DMS79 (cell line): ENCODE data around the gene ZNF121.
A peak's percentile ranks its signal among the peaks of the same experiment; 100 is the strongest.

Source experiments
- DNase-seq: peaks from one replicate; lab custom pipeline; 2025; lab: John Stamatoyannopoulos, UW

The ZNF121 gene

DNA sequence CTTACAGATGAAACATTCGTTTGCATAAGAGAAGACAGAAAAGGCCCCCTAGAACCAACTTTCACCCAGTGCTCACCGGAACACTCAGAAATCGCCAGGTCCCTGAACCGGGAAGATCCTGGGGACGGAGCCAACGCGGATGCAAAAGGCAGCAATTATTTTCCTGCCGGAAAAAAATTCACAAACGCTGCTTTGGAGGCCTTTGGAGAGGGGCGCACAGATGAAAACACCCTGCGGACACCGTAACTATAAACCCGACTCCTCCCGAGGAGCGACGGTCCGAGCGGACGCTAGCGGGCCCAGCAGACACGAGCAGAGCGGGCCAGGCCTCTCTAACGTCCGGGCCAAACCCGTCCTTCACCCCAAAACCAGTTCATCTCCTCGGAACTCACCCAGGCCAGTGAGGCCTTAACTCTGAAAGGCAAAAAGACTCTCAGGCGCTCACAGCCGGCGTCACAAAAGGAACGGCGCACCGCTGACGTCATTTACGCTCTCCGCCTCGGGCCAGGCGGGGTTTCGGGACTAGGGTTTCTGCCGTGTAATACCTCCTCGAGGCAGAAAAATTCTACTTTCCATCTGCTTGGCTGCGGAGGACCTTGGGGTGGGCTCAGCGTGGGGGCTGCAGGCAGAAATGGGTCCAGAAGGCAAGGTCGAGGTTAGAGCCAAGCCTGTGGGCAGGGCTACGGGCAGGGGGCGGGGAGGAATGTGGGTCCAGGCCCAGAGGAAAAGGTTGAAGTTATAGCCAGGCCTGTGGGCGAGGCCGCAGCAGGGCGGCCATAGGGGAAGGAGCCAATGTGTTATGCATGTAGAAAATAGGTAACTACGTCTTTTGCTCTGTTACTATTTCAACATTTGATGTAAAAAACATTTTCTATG lies 45.9 kb downstream of the ZNF121 start, which contains the start of gene ZNF426:
Gene ZNF426, minus strand, starts transcription at position 463 of the 876 bp plus-strand sequence. CDS start 2,413 bp downstream, outside the sequence.
- peak; percentile 73 for DNase-seq

DNA sequence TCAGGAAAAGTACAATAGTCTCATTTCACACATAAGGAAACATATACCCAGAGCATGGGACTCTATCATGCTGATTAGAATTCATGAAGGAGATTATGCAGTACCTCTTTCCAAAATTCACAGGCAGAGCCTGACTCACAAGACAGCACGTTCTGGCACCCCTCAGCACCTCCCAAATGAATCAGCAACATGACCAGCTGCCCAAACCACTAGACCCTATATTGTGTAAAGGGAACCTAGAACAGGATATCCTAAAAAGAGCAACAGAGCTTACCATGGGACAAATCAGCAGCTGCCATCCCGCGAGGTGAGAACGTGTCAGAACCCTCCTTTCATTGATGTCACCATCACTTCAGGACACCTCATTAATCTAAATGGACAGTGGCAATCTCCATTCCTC lies 48.4 kb downstream of the ZNF121 start:
- DNase-seq, result no peak

DNA sequence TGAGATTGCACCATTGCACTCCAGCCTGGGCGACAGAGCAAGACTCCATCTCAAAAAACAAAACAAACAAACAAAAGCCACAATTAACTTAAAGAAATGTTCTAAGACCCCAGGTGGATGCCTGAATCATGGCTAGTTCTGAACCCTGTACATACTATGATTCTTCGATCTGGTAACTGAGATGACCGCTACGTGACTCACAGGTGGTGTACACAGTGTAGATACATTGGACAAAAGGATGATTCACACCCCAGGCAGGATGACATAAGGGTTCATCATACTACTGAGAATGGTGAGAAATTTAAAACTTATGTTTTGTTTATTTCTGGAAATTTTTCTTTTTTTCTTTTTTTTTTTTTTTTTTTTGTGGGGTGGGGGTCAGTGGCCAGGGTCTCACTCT lies 52.4 kb downstream of the ZNF121 start:
- DNase-seq, result no peak

DNA sequence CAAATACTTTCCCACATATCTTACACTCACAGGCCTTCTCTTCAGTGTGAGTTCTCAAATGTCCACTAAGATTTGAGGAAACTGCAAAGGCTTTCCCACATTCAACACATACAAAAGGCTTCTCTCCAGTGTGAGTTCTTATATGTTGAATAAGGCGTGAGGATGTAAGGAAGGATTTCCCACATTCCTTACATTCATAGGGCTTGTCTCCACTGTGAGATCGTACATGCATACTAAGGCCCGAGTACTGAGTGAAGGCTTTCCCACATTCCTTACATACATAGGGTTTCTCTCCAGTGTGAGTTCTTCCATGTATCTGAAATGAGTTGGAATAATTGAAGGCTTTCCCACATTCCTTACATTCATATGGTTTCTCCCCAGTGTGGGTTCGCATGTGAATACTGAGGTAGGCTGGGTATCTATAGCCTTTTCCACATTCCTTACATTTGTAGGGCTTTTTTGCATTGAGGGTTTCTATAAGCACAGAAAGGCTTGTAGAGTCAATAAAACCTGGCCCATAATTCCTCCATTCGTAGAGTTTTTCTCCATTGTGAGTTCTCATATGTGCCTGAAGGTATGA lies 55.5 kb downstream of the ZNF121 start:
- DNase-seq, result no peak

DNA sequence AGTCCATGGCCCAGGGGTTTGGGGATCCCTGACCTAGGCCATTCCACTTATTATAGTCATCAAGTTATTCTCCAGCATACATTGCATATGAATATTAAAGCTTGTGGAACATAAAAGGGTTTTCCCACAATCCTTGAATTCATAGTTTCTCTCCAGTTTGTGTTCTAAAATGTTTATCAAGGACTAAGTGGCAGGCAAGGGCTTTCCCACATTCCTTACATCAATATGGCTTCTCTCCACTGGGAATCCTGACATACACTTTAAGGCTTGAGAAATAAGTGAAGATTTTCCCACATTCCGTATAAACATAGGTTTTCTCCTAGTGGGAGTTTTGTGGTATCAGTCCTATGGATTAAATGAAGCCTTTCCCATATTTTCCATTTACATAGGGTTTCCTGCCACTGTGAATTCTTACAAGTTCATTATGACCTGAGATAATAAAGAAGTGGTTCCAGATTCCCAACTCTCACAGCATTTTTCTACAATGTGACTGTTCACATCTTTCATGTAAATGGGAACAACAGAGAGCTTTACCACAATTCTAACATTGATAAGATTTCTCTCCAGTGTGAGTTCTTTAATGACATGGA lies 60.3 kb downstream of the ZNF121 start:
- DNase-seq, result no peak
